GM19467 (cell line): ENCODE data around the gene PDIA3.
A peak's percentile ranks its signal among the peaks of the same experiment; 100 is the strongest.
"Not testable (repeated sequence)": the region's sequence is repeated elsewhere in the genome, so short reads cannot be mapped to it uniquely, and the experiment has no call there.

ENCODE experiments used
- ATAC-seq: cut with Tn5 transposase; IDR thresholded peaks from one replicate; pipeline ENCODE4 v1.9.1; 2021; ENCODE audit warnings: mild to moderate bottlenecking, moderate library complexity; ENCODE audit not compliant: unreplicated experiment

Gene PDIA3

DNA sequence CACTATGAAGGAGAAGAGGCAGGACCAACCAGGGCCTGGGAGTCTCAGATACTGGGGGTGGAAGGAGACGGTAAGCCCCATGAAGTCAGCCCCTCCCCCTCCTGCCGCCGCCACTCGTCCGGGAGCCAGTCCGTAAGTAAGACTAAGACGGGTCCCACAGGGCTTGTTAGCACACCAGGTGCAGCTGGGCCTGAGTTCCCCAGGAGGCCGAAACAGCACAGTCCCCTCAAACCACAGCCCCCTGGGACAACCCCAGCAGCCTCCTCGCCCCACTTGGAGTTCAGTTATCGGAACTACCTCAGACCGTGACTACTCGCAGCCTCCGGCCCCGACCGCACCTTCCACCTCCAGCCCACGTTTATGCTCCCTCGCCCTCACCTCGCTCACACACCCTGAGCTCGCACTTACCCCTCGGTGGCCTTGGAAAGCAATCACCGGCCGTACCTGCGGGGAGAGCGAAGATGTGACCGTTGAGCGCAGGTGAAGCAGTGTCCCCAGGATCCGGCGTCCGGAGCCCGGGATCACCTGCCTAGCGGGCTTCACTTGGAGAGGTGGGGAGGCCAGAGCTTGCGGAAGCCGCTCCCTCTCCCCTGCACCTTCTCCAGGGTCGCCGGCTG lies 30.0 kb downstream of the PDIA3 start:
- ATAC-seq, result peak; percentile 55

GRCh38 chr15:43776718-43777266 lies 30.6 kb downstream of the PDIA3 start, which contains the start of gene ELL3:
Gene ELL3 (minus strand): TSS chr15:43776966. CDS start chr15:43776901, 65 bp downstream.
- peak; percentile 46 for ATAC-seq

DNA sequence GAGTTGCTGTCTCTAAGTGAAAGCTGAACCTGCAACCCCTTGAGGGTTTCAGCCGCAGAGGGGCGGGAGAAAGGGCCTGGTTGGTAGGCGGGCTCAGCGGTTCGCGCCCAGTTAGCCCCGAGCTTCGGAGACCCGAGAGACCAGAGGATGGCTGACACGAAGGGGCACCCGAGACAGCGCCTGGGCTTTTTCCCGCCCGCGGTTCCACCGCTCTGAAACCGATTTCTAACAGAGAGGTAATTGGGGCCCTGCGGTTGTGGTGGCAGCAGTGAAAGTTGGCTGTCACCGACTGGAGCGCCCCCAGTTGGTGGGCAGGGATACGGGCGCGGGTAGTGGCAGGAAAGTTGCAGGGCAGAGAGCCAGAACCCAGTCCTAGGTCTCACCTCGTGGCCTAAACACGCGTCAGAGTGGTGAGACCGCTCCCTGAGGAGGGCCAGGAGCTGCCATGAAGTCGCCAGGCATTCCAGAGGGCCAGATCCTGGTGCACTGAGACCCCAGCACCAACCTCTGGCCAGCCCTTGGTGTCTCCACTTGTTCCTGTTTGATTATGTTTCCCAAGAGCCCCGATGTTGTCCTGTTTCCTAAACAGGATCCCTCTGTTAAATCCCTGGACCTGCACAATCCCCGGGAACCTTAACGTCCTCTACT lies 31.2 kb downstream of the PDIA3 start:
- peak; percentile 55 for ATAC-seq

- no peak for ATAC-seq
These were observed 32.8 kb downstream of the PDIA3 start for GRCh38 chr15:43779016-43779415.

GRCh38 chr15:43789409-43789808 lies 43.2 kb downstream of the PDIA3 start:
- no peak for ATAC-seq

DNA sequence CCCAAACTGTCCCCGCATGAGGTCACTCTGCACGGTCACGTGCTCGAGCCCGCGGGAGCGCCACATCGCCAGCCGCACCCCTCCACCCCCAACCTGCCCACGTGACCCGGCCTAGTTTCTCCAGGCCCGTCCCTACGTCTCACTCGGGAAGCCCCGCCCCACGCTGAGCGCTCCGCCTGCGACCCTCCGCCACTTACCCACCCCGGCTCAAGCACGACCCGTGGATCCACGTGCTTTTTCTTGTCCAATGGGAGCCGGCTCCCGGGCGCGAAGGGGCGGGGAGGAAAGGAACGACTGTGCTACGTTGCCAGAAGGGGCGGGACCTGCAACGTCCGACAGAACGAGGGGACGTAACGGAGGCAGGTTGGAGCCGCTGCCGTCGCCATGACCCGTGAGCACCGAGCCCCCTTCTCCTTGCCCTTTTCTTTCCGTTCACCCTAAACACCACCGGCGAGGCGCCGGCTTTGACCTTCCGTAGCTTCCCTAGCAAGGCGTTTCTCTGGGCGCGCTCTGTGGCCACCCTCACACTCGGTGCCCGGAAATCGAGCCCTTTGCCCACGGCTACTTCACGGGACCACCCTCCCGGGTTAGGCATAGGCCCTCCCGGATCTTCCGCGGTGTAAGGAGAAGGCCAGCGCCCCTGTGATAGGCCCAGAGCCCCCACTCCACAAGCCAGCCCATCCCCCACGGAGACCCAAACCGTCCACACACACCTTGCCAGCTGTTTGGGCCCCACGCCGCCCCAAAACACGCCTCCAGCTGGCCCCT lies 45.9 kb downstream of the PDIA3 start, which contains the start of gene SERF2:
SERF2 (plus strand) TSS at position 328 of the 768 bp plus-strand sequence; CDS start at position 385, 57 bp downstream.
- ATAC-seq, result peak; percentile 78

- no peak for ATAC-seq
These were observed 46.7 kb downstream of the PDIA3 start for GRCh38 chr15:43792761-43793476.

GRCh38 chr15:43793647-43794046 lies 47.4 kb downstream of the PDIA3 start:
- no peak for ATAC-seq

GRCh38 chr15:43794269-43795037 lies 48.2 kb downstream of the PDIA3 start:
- no peak for ATAC-seq

DNA sequence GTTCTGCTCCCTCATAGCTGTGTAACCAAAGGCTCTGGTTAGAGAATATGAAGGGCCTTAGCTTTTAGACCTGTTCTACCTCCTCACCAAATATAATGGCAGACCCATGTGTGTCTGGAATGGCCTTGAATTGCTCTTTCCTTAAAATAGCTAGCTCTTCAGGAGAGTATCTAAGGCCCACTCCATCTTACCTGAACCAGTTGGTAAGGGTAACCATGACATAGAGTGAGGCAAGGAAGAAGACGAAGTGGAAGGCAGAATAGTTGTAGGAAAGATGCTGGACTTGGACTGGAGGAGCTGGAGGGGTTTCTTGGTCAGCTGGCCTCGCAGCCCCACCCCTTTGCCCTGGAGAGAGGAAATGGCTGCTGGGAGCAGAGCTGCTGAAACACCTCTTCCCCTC lies 49.0 kb downstream of the PDIA3 start:
- ATAC-seq, result no peak

DNA sequence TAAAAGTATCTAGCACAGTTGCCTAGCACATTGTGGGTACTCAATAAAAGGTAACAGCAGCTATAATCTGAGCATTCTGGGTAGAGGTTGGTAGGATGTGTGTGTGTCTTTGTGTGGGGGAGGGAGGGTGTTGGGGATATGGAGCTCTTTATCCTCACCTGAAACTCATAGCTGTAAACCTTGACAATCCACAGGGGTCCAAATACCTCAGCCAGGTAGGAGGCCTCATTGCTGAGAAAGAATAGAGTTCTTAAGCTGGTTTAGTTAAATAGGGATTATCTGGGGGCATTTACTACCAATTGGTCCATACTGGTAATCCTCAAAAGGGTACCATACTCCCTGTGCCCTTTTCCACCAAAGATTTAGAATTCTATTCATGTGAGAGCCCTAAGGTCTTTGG lies 49.8 kb downstream of the PDIA3 start:
- no peak for ATAC-seq

GRCh38 chr15:43796566-43796965 lies 50.3 kb downstream of the PDIA3 start:
- no peak for ATAC-seq

- no peak for ATAC-seq
These were observed 53.1 kb downstream of the PDIA3 start for GRCh38 chr15:43799209-43799944.

DNA sequence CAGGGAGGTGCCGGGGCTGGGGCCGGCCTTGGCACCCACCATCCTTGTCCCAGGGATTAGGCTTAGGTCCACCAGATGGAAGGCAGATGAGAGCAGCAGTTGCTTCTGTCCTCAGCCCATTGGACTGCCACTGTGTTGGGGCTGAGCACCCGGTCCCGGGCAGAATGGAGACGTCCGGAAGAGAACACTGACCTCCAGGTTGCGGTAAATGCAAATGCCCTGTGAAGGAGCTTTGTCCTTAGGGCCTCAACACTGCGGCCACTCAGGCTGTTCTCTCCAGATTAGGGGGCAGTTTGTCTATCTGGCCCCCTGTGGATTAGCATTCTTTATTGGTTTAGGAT lies 53.7 kb downstream of the PDIA3 start, which contains the start of gene SERINC4:
SERINC4 (minus strand) TSS at position 276 of the 341 bp plus-strand sequence; CDS start at position 42, 234 bp downstream.
- no peak for ATAC-seq

DNA sequence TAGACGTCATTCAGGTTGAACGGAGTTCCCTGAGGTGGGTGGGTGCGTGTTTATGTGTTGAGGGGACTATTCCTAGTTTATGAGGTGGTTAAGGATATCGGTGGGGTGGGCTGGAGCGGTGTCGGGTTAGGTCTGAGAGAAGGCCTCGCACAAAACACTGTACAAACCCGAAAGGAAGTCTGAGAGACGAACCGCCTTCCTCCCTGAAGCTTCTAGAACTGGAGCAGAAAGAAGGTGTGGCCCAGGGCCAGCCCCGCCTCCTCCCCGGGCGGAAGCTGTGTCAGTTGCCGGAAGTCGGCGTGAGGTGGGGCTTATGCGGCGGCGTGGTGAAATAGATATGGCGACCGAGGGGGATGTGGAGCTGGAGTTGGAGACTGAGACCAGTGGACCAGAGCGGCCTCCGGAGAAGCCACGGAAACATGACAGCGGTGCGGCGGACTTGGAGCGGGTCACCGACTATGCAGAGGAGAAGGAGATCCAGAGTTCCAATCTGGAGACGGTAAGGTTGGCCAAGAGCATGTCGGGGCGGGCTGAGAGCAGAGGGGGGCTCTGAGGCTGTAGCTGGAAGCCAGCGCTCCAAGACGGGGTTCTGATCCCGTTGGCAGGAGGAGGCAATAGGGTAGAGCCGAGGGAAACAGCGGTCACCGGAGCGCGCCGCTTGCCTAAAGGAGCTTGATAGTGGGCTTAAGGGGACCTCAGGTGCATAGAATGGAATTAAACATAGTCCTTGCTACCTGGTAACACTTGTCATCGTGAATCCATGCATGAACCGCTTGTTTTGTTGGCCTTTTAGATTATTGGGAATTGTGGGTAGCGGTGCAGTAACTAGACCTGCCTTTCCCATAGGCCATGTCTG lies 54.3 kb downstream of the PDIA3 start, which contains the start of gene HYPK:
HYPK (plus strand) TSS at position 314 of the 856 bp plus-strand sequence; CDS start at position 338, 24 bp downstream.
- peak; percentile 87 for ATAC-seq

DNA sequence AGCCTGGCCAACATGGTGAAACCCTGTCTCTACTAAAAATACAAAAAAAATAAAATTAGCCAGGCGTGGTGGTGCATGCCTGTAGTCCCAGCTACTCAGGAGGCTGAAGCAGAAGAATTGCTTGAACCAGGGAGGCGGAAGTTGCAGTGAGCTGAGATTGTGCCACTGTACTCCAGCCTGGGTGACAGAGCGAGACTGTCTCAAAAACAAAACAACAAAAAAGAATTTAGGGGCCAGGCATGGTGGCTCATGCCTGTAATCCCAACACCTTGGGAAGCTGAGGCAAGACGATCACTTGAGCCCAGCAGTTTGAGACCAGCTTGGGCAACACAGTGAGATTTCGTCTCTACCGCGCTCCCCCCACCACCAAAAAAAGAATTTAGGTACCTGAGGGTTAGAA lies 56.4 kb downstream of the PDIA3 start:
- not testable (repeated sequence) for ATAC-seq

GRCh38 chr15:43808435-43808950 lies 62.3 kb downstream of the PDIA3 start:
- no peak for ATAC-seq
